ENCODE measurements around the gene PLPPR3.
A peak's percentile ranks its signal among the peaks of the same experiment; 100 is the strongest.

The PLPPR3 gene

DNA sequence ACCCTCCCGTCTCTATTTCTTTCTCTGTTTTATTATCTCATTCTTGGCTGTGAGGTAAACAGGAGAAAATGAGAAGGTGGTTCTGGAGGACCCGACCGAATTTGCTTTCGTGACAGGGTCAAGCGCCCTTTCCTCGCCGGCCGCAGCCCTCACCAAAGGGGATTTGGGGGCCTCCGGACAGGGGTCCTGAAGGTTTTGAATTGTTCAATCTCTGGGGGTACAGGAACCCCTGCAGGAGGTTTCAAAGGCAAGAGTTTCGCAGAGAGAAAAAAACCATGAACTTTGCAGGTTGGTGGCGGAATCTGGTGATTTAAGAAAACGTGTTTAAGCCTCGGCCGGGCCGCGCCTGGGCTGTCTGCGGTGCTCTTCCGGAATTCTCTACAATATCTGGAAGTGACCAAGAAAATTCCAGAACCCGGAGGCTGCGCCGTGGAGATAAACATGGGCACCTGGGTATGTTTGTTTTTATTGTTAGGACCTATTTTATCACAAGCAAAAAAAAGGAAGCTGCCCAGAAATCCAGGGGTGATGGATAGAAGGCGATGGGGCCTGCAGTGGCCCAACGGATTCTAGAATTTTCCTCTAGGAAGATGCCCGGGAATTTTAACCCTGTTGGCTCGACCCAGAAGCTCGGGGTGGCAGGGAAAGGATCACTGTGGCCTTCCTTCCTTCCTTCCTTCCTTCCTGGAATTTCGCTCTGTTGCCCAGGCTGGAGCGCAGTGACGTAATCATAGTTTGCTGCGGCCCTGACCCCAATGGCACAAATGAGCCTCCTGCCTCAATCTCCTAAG is 38.7 kb downstream of the PLPPR3 start:
- FAIRE-seq (no peak), DNase-seq (ENCODE audit: extremely low spot score, insufficient read length, low read depth) (no peak)

DNA sequence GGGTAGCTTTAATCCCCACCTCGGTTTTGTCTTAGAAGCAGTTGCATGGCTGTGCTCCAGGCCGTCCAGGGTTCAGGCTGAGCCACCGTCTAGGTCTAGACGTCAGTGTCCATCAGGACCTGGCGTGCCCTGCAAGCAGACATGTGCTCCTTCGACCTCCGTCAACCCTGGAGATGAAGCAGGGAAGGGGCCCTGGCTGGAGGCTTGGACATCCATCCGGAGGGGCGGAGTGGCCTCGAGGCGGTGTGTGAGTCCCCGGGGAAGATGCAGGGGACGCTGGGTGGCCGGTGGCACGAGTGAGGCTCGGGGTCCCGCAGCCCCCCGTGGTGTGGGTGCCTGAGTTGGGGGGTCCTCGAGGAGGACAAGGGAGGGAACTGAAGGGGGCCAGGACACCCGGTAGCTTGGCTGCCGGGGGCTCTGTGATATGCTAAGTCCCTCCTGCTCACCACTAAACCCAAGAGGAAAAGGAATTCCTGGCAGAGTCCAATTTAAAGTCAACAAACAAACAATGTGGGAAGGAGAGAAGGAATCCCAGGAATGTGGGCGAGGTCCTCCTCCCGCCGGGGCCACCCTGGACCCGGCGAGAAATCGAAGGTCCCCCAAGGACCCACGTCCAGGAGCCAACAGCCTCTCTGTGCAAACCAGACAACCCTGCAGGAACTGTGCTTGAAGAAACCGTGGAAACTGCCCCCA is 39.4 kb downstream of the PLPPR3 start:
- no peak for FAIRE-seq
- DNase-seq (ENCODE audit: extremely low spot score, insufficient read length, low read depth), result no peak

DNA sequence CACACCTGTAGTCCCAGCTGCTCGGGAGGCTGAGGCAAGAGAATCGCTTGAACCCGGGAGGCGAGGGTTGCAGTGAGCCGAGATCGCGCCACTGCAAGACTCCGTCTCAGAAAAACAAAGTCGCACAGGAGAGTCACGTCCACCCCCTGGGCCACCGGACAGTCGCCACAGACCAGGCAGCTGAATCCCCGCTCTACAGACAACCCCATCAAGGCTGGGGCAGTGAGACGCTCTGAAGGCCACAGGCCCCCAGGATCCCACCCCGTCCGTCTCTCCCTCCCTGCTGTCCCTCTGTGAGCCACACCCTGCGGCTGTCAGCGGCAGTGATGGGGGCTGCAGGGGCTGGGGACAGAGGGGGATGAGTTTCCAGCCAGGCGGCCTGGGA is 40.0 kb downstream of the PLPPR3 start:
- DNase-seq (ENCODE audit: extremely low spot score, insufficient read length, low read depth) (no peak), FAIRE-seq (no peak)

DNA sequence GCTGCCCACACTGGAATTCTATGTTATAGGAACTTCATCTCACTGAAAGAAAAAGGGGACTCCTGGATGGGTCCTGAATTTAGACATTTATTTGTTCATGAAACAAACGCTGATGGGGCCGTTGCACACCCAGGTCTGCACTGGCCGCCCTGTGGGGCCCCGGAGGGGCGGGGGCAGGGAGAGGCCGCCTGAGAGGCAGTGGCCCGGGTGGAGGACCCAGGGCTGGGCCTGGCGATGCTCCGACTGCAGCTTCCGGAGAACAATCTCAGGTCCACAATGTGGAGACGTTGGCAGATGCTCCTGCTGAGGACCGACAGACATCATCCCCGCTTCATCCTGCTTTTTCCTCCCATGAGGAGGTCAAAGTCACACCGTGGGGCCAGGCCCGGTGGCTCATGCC is 40.8 kb downstream of the PLPPR3 start:
- FAIRE-seq, result no peak
- no peak for DNase-seq (ENCODE audit: extremely low spot score, insufficient read length, low read depth)

DNA sequence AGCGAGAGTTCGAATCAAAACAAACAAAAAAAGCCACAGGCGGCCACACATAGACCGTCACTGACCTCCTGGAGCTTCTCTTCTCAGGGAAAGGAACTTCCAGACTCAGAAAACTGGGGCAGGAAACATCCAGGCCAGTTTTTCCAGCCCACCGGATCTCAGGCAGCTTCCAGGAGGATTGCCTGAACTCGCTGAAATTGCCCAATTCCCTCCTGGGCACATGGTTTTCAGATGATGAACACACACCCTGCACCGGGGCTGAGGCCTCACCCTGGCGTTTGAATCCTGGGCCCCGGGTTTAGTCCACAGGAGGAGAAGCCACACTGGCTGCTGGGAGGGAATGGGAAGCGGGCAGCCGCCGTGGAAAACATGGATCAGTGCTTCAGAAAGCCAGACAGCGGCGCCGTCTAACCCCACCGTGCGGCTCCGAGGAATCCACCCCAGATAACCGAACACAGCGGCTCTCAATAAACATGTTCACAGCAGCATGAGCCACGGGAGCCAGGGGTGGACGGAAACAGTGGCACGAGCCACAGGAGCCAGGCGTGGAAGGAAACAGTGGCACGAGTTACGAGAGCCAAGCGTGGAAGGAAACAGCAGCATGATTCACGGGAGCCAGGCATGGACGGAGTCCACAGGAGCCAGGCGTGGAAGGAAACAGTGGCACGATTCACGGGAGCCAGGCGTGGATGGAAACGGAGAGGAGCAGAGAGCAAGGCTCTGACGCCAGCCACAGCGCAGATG is 42.7 kb downstream of the PLPPR3 start:
- no peak for FAIRE-seq
- no peak for DNase-seq (ENCODE audit: extremely low spot score, insufficient read length, low read depth)

DNA sequence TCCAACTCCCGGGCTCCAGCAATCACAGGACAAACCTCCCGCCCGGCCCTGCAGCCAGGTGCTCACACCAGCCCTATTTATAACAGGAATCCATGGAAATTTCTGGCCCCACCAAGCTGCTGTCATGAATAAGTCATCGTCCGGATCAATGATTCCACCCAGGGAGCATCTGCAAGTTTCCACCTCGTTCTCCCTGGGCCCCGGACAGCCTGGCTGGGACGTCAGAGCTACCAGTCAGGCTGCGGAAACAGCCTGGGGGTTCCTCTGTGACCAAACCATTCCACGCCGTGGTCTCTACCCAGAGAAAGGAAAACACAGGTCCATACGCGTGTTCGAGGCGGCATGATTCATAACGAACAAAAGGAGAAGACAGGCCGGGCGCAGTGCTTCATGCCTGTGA is 45.2 kb downstream of the PLPPR3 start:
- FAIRE-seq (no peak), DNase-seq (ENCODE audit: extremely low spot score, insufficient read length, low read depth) (no peak)

DNA sequence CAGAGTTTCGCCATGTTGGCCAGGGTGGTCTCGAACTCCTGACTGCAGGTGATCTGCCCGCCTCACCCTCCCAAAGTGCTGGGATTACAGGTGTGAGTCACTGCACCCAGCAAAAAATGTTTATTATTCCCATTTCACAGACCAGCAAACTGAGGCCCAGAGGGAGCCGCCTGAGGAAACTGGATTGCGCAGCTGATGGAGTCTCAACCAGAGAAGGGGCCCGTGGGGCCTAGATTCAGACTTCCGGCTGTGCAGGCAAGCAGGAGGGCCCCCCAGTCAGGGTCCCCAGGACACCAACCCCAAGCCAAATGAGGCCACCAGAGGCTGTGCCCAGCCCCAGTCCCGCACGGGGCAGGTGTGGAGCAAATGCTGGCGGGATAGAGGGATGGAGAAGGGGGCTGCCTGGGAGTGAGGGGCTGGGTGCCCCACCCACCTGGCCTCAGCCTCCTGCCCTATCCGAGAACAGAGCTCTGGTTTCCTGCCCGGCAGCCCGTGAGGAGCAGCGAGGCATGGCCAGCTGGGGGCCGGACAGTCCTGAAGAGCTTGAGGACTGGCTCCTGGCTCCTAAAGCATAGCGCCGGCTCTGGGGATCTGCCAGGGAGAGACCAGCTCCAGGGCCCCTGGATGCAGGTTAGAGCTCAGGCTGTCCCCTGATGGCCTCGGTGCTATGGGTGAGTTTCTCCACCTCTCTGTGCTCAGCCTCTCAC is 48.9 kb downstream of the PLPPR3 start:
- DNase-seq (ENCODE audit: extremely low spot score, insufficient read length, low read depth) (no peak), FAIRE-seq (no peak)

DNA sequence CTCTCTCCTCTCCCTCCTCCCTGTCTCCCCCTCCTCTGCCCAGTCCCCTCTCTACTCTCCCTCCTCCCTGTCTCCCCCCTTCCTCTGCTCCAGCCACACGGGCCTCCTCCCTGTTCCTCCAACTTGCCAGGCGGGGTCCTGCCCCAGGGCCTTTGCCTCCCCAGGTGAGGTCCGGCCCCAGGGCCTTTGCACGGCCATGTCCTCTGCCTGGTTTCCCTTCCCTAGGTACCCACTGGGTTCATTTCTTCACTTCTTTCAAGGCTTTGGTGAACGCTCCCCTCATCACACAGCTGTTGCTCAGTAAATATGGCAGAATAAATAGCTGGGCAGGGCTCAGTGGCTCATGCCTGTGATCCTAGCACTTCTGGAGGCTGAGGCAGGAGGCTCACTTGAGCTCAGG is 49.7 kb downstream of the PLPPR3 start:
- FAIRE-seq (no peak), DNase-seq (ENCODE audit: extremely low spot score, insufficient read length, low read depth) (no peak)

DNA sequence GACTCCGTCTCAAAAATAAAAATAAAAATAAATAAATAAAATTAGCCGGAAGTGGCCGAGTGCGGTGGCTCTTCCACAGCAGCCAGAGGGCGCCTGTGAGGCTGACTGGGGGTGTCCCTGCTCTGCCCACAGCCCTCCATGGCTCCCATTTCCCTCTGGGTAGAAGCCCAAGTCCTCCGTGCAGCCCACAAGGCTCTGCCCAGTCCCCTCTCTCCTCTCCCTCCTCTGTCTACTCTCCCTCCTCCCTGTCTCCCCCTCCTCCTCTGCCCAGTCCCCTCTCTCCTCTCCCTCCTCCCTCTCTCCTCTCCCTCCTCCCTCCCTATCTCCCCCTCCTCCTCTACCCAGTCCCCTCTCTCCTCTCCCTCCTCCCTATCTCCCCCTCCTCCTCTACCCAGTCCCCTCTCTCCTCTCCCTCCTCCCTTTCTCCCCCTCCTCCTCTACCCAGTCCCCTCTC is 50.4 kb downstream of the PLPPR3 start:
- DNase-seq (ENCODE audit: extremely low spot score, insufficient read length, low read depth) (peak; percentile 35), FAIRE-seq (no peak)

DNA sequence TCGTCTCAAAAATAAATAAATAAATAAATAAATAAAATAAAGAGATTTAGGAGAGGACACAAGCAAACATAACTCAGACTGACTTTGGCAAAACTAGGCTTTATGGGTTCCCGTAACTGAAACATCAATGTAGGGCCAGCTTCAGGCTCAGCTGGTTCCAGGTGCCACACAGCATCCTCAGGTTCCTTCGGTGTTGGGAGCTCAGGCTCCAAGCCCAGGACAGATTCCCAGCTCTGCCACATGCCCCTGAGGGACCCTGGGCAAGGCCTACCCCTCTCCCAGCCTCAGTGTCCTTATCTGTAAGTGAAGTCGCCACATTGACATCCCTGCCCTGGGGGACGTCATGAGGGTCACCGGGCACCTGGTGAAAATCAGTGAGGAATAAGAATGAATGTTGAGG is 52.1 kb downstream of the PLPPR3 start:
- FAIRE-seq (no peak), DNase-seq (ENCODE audit: extremely low spot score, insufficient read length, low read depth) (no peak)

DNA sequence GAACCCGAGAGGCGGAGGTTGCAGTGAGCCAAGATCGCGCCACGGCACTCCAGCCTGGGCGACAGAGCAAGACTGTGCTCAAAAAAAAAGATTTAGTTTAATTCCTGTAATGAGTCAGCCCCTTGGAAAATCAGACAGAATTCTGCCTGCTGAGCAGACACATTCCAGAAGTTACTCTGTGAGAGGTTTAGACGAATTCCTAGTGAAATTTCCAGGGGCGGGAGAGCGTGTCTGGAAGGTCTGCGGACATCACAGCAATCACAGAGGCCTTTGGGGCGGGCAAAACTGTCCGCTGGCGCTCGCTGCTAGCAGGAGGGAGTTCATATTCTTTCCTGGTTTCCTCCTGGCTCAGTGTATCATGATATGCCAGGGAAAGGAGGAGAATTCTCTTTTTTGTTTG is 53.3 kb downstream of the PLPPR3 start:
- no peak for DNase-seq (ENCODE audit: extremely low spot score, insufficient read length, low read depth)

DNA sequence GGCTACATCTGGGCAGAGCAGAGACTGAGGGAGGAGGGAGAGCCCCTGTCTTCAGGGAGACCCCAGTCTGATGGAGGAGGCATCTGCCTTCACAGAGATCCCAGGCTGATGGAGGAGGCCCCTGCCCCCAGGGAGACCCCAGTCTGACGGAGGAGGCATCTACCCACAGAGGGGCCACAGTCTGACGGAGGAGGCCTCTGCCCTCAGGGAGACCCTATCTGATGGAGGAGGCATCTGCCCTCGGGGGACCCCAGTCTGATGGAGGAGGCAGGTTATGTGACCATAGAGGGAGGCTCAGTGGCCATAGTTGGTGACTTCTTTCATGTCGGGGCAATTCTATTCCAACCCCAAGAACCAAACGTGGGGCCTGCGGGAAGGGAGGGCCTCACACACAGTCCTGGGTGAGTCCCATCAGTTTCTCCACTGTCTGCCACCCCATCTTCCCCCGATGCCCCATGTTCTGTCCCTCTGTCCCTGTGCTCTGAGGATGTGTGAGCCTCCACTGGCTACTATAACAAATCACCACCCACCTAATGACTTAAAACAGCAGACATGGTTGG is 56.5 kb downstream of the PLPPR3 start:
- DNase-seq (ENCODE audit: extremely low spot score, insufficient read length, low read depth), result no peak
- FAIRE-seq, result no peak

More for the DNA sequence above, 53.3 kb downstream of the PLPPR3 start:
- FAIRE-seq, result no peak

DNA sequence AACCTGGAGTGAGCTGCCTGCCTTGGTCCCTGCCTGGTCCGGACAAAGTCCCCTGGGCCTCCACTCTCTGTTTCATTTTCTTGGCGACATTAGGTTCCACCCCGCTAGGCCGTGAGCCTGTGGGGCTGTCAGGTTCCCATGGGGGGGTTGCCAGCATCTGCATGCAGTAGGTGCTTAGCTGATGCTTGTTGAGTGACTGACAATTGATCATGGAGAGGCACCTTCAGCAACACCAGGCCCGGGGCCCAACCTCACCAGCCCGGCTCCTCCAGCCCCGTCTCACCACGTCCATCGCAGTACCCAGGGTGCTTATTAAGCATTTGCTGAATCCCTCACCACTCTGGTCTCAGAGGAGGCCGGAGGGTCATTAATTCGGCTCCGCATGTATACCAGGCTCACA is 57.5 kb downstream of the PLPPR3 start:
- DNase-seq (ENCODE audit: extremely low spot score, insufficient read length, low read depth) (no peak), FAIRE-seq (no peak)

DNA sequence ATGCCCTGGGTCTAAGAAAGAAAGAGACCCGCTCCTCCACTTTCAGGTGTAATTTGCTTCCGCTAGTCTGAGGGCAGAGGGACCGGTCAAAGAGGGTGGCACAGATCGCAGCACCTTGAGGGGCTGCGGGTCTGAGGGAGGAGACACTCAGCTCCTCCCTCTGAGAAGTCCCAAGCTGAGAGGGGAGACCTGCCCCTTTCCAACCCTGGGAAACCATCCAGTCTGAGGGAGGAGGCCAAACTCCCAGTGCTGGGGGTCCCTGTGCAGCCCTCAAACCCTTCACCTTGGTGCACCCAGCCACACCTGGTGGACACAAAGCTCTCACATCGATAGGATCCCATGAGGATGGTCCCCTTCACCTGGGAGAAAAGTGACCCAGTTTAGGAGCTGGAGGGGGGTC is 57.9 kb downstream of the PLPPR3 start:
- no peak for FAIRE-seq
- no peak for DNase-seq (ENCODE audit: extremely low spot score, insufficient read length, low read depth)

DNA sequence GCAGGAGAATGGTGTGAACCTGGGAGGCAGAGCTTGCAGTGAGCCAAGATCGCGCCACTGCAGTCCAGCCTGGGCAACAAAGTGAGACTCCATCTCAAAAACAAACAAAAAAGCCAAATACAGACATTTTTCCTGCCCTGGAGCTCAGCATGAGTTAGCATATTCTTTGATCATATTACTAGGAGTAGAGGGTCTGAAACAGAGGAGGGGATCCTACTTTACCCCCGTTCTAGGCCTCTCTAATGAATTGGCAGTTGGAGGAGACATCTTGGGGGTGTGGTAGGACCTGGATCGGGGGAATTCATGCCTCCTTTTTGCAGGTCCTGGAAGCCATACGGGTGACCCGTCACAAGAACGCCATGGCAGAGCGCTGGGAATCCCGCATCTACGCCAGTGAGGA is 58.6 kb downstream of the PLPPR3 start:
- DNase-seq (ENCODE audit: extremely low spot score, insufficient read length, low read depth) (no peak), FAIRE-seq (no peak)

All from GM18507 (cell line).